ENCODE results near the gene PLOD1.

The PLOD1 gene

GRCh38 chr1:11920239-11920903 is 14.1 kb upstream of the PLOD1 start (continued):
- TF ChIP-seq ZNF449 (tag by site-specific recombination; IDR thresholded peaks at IDR 0.05) (no peak), ZNF239 (tag by site-specific recombination; IDR thresholded peaks at IDR 0.05) (no peak), ZNF112 (tag by site-specific recombination; IDR thresholded peaks at IDR 0.05) (no peak), ZNF580 (tag by site-specific recombination; IDR thresholded peaks at IDR 0.05) (no peak)

GRCh38 chr1:11921022-11921421 is 13.5 kb upstream of the PLOD1 start:
- H3K27ac ChIP-seq (ENCODE audit: extremely low read depth, low read depth, low read length): no peak overlapping the region
- CTCF ChIA-PET: interaction anchor here (0.5 kb wide), 1 partner anchor 80 kb away, joined by 3 read pairs; no protein-coding TSS in a partner anchor
- peaks cover 4% of the 10 kb centered on the region; the same call in 1 of the 2 replicates for H3K4me1 ChIP-seq (ENCODE audit: control insufficient read depth, insufficient read depth, low read length)
- TF ChIP-seq ZNF701 (tag by site-specific recombination; IDR thresholded peaks at IDR 0.05) (no peak), SALL2 (tag by site-specific recombination; IDR thresholded peaks at IDR 0.05; ENCODE audit: borderline replicate concordance) (no peak), ZNF677 (tag by site-specific recombination; IDR thresholded peaks at IDR 0.05) (no peak), OVOL3 (tag by site-specific recombination; IDR thresholded peaks at IDR 0.05) (no peak), ZBTB48 (tag by site-specific recombination; IDR thresholded peaks at IDR 0.05) (no peak), MEIS1 (CRISPR knock-in tag; IDR thresholded peaks at IDR 0.05; ENCODE audit: borderline replicate concordance) (no peak), ZNF214 (tag by site-specific recombination; IDR thresholded peaks at IDR 0.05; ENCODE audit: borderline replicate concordance) (no peak), ZNF138 (tag by site-specific recombination; IDR thresholded peaks at IDR 0.05; ENCODE audit: borderline replicate concordance) (no peak), ZBTB6 (tag by site-specific recombination; IDR thresholded peaks at IDR 0.05) (no peak), KLF16 (tag by site-specific recombination; IDR thresholded peaks at IDR 0.05) (no peak), ZIC2 (tag by site-specific recombination; IDR thresholded peaks at IDR 0.05) (peak; percentile 52), PRDM1 (tag by site-specific recombination; IDR thresholded peaks at IDR 0.05) (0 out of 2 replicates have a peak, but pooled peaks have one; percentile 39)
- peaks cover 24 to 70% of the 10 kb centered on the region in 2 experiments; a peak in 2 of 3 replicates for H3K36me3 ChIP-seq (ENCODE audit: control insufficient read depth in 2 of 2, insufficient read depth in 1 of 2, low read length in 2 of 2)
- H3K9me3 ChIP-seq (ENCODE audit: control insufficient read depth, insufficient read depth, low read depth, low read length): no peaks in the 10 kb centered on the region
- POLR2A ChIA-PET: interaction anchor here (4.0 kb wide), 1 partner anchor 12 kb away, joined by 40 read pairs; no protein-coding TSS in a partner anchor
- H3K4me3 ChIP-seq (ENCODE audit: low read depth, low read length): no peak overlapping the region

GRCh38 chr1:11923069-11923826 is 11.3 kb upstream of the PLOD1 start:
- H3K36me3 ChIP-seq (ENCODE audit: control insufficient read depth in 2 of 2, insufficient read depth in 1 of 2, low read length in 2 of 2): peaks cover 24 to 61% of the 10 kb centered on the region in 2 experiments; a peak in 2 of 3 replicates
- CTCF ChIA-PET: interaction anchor here (1.5 kb wide), 1 partner anchor 16 kb away, joined by 6 read pairs; no protein-coding TSS in a partner anchor
- no peak overlapping the region for H3K4me3 ChIP-seq (ENCODE audit: low read depth, low read length)
- H3K27ac ChIP-seq (ENCODE audit: extremely low read depth, low read depth, low read length): no peak overlapping the region
- TF ChIP-seq FEZF1 (tag by site-specific recombination; IDR thresholded peaks at IDR 0.05) (no peak), KLF10 (tag by site-specific recombination; IDR thresholded peaks at IDR 0.05) (no peak), ZNF335 (tag by site-specific recombination; conservative IDR thresholded peaks at IDR 0.05) (no peak)
- H3K9me3 ChIP-seq (ENCODE audit: control insufficient read depth, insufficient read depth, low read depth, low read length): no peaks in the 10 kb centered on the region
- peaks cover 4% of the 10 kb centered on the region; the same call in 1 of the 2 replicates for H3K4me1 ChIP-seq (ENCODE audit: control insufficient read depth, insufficient read depth, low read length)
- POLR2A ChIA-PET: interaction anchor here (1.4 kb wide), 1 partner anchor 15 kb away, joined by 4 read pairs; no protein-coding TSS in a partner anchor
